GM19467 (cell line): ENCODE results near the gene CDK5RAP1.
A peak's percentile ranks its signal among the peaks of the same experiment; 100 is the strongest.
"Not testable (repeated sequence)": the region's sequence is repeated elsewhere in the genome, so short reads cannot be mapped to it uniquely, and the experiment has no call there.

Experiments used
- ATAC-seq: cut with Tn5 transposase; IDR thresholded peaks from one replicate; pipeline ENCODE4 v1.9.1; 2021; ENCODE audit warnings: mild to moderate bottlenecking, moderate library complexity; ENCODE audit not compliant: unreplicated experiment

The CDK5RAP1 gene

DNA sequence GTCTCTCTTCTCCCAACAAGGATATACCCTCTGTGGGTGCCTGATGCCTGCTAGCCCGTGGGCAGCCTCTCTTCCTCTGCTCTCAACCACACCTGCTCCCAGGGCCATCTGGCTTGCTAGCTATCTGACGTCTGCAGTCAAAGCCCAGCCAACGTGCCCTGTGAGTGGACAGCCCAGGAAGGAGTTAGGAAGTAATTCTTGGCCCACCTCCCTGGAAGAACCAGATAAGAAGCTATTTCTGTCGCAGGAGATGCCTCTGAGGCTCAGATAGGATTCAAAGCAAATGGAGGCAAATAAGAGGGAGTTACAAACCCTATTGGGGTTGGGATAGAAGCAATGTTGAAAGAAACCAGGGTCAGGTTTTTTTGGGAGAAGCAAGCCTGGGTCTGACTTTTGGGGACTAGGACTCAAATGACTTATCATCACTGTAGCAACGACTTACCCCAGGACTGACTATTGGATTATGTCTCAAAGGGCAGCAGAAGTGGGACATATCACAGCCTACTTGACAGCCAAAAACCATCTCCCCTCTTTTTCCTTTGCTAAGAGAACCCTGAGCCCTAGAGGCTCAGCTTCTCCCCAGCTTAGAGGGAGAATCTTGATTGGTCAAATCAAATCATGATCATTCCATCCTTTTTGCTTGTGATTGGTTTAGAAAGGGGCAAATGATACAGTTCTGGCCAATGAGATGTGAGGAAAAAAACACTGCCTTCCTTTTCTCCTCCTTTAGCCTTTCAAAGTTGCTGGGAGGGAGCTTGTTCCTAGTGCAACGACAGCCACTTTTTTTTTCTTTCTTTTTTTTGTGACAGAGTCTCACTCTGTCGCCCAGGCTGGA is 18.0 kb upstream of the CDK5RAP1 start:
- ATAC-seq: no peak

DNA sequence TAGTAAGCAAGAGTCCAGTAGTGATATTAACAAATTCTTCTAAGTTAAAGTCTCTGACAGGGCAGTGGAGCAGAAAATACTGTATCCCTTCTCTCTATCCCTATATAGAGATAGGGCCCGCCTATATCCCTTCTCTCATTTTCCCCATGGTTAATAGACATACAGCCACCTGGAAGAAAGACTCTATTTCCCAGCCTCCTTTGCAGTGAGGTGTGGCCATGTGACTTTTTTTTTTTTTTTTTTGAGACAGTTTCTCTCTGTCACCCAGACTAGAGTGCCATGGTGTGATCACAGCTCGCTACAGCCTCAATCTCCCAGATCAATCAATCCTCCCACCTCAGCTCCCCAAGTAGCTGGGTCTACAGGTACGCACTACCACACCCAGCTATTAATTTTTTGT is 16.7 kb upstream of the CDK5RAP1 start:
- no peak for ATAC-seq

DNA sequence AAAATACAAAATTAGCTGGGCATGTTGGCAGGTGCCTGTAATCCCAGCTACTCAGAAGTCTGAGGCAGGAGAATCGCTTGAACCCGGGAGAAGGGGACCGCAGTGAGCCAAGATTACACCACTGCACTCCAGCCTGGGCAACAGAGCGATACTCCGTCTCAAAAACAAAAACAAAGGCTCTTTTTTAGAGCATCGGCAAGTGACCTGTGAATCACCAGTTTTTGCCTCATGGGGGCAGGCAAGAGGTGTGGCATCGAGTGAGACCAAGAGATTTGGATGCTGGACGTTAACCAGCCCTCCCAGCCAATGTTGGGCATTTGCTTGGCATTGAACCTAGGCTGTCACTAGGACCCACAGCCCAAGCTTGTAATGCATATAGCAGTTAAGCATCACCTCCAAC is 14.6 kb upstream of the CDK5RAP1 start:
- ATAC-seq: no peak

DNA sequence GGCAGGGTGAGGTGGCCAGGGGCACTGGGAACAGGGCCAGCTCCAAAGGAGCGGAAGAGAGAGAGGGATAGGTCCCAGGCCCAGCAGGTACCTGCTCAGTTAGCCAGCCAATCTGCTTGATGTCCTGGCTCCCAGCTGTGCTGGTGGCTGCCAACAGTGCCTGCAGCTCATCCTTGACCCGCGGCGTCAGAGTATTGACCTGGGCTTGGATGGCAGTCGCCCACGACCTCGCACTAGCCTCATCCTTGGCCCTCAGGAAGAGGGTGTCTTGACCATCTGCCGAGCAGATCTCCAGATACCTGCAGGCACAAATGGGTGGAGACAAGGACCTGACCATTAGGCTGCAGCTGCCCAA is 11.1 kb upstream of the CDK5RAP1 start:
- no peak for ATAC-seq

DNA sequence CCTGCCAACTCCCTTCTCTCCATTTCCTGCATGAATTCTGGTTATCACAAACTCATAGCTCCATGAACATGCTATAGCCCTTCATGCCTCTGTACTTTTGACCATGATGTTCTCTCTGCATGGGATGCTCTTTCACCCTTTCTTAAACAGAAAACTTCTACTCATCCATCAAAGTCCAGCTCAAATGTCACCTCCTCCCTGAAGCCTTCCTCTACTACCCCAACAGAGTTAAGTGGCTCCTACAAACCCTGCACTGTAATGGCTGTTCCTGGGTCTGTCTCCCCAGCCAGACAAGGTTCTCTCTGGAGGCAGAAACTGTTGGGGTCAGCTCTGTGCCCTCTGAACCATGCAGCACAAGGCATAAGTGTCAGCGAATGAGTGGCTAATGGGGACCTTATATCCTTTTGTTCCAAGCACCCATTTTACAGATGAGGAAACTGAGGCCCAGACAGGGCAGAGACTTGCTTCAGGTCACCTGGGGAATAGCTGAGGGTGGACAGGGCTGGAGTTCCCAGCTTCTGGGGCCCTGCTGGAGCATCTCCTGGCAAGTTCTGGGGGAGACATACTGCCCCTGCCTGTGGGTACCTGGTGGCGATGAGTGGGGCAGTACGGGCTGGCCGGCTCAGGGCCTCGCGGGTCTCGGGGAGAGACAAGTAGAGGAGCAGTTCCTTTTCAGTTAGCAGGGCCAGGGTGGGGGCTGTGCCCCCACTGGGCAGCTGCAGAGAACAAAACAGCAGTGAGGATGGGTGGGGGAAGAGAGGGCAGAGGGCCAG is 10.6 kb upstream of the CDK5RAP1 start:
- ATAC-seq: no peak

DNA sequence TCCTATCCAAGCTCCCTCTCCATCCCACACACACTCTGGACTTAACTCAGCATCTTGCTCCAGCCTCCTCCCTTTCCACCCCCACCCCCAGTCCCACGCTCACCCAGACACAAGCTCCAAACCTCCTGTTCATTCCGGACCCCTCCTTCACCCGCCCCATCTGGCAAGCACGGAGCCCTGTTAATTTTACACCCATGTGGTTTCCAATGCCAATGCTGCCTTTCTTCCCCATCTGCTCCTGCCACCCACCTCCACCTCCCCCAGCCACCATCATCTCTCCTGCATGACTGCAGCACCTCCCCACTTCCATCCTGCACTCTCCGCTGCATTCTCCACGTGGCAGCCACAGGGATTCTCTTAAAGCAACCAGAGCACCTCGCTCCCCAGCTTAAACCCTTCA is 9.9 kb upstream of the CDK5RAP1 start:
- no peak for ATAC-seq

DNA sequence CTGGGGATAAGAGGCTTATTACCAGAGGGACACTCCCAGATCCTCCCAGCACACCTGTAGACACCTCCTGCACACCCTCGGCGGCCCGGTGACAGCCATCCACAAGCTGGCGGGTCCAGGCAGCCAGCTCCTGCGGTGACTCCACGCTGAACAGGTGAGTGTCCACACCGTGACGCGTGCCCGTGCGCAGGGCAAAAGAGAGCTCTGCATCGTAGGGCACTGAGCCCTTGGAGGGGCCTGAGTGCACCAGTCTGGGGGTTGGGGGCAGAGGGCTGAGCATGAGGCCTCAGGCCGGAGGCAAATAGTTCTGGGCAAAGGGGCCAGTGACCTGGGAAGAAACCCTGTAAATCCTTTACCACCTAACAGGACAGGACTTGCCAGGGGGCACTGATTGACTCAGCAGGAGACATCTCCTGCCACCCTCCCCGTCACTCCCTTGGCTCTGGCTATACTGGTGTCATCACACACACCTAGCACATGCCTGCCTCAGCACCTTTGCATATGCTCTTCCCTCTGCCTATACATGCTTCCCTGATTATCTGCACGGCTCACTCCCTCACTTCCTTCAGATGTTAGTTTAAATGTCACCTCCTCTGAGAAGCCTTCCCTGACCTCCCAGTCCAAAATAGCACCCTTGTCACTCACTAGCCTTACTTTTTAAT is 8.9 kb upstream of the CDK5RAP1 start:
- no peak for ATAC-seq

DNA sequence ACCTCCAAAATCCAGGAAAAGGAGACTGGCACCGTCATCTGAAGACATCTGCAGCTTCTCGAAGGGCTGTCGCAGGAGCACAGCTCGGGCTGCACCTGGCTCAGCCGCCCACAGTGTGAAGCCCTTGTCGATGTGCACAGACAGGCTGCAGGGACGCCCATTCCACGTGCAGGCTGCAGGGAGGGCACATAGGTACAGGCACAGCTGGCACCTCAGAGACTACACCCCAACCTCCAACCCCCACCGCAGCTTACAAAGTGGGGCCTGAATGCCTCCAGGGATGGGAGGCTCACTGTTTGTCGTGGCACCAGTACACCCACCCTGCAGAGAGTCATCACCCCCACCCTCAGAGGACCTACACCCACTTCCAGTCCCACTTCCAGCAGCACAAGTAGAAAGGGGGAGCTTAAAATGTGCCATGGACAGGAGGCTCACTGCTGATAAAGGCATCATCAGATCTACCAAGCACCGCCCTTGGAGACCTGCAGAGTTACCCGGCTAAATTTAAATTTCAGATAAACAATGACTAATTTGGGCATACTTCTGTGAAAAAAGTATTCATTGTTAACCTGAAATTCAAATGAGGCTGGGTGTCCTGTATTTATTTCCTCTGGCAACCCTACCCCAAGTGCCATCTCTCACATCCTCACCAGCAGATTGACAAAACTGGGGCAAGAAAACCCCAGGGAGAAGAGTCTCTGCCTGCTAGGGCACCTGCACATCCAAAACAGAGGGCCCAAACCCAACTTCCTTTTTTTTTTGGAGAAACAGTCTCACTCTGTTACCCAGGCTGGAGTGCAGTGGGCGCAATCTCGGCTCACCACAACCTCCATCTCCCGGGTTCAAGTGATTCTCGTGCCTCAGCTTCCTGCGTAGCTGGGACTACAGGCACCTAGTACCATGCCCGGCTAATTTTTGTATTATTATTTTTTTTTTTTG is 7.7 kb upstream of the CDK5RAP1 start:
- ATAC-seq: no peak

DNA sequence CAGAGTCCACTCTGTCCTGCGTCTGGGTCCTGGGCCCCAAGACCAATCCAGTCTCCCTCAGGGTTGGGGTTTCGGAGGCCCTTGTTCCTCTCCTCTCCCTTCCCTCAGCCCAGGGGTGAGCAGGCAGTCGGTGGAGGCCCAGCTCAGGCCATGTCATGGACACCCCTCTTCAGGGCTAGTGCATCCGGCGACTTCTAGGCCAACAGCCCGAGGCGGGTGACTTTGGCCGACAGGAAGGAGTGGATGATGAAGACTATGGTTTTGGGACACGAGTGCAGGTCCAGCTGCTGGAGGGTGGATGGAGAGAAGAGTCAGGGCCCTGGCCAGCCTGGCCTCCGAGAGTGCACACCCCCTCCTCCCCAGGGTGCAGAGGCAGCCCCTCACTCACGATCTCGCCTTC is 7.0 kb upstream of the CDK5RAP1 start:
- ATAC-seq: no peak

DNA sequence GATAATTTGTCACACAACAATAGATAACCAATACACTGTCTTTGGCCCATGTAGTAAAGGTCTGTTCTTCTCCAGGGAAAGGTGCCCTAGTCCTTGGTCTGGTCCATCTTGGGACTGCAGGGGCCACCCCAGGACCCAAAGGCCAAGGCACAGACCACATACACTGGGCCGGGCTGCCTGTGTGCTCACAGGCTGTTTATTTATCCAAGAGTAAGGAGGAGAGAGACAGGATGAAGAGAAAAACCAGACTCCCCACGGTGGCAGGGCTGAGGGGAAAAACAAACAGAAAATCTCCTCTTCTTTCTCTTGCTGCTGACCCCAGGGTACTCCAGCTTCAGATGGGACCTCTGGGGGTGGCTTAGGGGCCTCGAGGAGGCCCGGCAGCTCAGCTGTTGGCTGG is 6.5 kb upstream of the CDK5RAP1 start:
- ATAC-seq: no peak

DNA sequence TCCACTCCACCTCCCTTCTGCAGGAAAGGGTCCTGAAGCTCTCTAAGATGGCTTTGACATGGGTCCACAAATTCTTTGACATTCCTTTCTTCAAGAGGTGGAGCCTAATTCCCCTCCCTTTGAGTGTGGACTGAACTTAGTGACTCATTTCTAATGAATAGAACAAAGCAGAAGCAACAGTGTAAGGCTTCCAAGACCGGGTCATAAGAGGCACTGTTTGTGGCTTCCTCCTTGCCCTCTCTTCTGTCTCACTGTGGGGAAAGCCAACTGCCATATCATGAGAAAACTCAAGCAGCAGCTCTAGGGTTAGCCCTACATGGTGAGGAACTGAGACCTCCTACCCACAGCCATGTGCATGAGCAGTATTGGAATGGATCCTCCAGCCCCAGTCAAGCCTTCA is 5.9 kb upstream of the CDK5RAP1 start:
- no peak for ATAC-seq

DNA sequence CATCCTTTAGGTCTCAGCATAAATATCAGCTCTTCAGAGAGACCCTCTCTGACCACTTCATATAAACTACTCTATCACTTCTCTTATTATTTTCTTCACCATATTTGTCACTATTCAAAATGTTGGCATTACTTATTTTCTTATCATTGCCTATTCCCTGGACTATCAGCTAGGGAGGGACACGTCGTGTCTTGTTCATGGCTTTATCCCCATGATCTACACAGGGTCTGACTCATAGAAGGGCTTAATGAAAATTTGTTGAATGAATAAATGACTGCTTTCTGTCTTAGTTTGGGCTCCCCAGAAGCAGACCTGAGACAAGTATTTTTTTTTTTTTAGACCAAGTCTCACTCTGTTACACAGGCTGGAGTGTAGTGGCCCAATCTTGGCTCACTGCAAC is 3.0 kb upstream of the CDK5RAP1 start:
- ATAC-seq: no peak

DNA sequence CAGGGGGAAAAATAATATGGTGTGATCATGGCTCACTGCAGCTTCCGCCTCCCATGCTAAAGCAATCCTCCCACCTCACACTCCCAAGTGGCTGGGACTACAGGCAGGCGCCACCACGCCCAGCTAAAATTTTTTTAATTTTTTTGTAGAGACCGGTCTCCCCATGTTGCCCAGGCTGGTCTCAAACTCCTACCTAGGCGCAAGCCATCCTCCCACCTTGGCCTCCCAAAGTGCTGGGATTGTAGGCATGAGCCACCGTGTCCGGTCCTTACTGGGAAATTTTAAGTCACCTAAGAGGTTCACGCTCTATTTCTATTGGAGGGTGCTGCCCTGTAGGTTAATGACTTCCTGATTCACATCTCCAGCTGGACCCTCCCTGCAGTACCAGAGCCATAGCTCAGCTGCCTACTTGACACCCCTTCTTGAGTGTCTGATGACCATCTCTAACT is 626 bp upstream of the CDK5RAP1 start:
- ATAC-seq: no peak

DNA sequence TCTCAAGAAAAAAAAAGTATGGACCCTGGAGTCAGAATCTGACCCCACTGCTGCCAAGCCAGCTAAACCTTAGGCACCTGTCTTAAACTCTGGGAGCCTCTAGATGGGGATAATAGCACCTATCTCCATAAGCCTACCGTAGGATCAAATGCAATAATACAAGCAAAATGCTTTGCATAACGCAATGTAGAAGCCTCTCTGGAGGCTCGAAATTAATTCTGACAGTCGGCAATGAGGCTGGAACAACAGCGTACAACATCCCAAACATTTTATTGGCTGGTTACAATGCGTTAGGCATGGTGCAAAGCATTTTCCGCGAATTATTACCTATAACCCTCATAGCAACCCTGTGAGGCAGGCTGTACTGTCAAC is 521 bp downstream of the CDK5RAP1 start:
- ATAC-seq: peak; percentile 11

DNA sequence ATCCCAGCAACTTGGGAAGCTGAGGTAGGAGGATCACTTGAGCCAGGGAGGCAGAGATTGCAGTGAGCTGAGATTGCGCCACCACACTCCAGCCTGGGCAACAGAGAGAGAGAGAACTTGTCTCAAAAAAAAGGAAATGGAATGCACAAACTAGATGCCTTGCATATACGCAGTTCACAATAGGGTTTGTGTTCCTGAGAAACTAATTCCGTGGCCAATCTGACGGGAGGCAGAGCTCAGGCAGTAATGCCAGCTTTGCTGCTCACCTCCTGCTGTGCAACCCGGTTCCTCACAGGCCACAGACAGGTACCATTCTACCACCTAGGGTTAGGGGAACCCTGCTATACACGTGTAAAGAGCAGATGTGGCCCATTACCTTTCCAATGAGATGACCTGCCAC is 1.4 kb downstream of the CDK5RAP1 start:
- no peak for ATAC-seq

DNA sequence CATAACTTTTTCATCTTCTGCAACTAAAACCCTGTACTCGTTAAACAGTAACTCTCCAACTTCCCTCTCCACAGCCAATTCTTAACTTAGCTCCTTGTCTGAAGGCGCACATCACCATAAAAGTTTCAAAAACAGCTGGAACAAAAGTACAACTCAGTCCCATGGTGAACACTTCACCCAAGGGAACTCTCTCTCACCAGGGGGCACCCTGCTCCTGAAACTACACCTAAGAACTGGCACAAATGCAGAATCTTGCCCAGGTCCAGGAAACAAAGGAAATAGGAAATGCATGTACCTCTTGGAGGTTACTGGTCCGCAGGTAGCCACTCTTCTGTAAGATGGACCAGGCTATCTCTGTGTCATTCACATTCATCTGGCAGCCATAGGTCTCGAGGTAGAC is 6.6 kb downstream of the CDK5RAP1 start:
- no peak for ATAC-seq

DNA sequence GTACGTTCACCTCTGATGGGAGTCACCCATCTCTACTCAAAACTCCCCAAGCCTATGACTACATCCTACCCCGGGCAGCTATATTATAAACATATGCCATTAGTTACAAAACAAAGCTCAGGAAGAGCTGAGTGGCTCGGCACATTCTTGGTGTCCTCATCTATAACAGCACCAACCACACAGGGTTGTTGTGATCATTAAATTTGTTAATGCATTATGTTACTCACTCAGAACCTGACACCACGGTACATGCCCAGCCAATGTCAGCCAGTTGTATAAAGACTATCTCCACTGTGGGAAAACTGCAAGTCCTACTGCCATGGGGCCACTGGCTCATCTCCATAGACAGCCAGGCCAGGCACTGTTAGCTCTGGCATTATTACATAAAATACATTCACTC is 7.7 kb downstream of the CDK5RAP1 start:
- ATAC-seq: no peak

DNA sequence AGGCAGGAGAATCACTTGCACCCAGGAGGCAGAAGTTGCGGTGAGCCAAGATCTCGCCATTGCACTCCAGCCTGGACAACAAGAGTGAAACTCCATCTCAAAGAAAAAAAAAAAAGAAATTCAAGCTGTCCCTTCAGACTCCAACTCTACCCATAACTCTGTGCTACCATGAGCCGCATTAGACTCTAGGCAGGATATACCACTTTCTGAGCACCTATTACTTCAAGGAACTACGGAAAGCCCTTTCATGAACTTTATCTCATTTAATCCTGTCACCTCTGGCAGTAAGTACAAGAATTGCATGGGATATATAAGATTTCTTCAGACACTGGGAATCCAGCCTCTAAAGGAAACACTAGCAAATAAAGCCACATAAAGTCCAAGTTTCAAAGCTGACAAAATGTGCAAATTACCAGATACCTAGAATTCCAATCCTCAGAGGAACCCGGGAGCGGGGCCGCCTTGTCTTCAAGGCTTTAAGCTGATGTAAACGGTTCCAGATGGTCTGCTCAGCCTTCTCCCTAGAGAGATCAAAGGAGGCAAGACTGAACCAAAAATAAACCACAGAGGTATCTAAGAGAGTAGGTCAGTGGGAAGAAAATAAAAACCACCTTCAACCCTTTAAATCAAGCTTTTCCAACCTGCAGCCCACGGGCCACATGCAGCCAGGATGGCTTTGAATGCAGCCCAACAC is 9.4 kb downstream of the CDK5RAP1 start:
- no peak for ATAC-seq

DNA sequence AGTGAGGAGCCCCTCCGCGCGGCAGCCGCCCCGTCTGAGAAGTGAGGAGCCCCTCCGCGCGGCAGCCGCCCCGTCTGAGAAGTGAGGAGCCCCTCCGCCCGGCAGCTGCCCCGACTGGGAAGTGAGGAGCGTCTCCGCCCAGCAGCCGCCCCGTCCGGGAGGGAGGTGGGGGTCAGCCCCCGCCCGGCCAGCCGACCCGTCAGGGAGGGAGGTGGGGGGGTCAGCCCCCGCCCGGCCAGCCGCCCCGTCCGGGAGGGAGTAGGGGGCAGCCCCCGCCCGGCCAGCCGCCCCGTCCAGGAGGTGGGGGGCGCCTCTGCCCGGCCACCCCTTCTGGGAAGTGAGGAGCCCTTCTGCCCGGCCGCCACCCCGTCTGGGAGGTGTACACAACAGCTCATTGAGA is 12.0 kb downstream of the CDK5RAP1 start:
- not testable (repeated sequence) for ATAC-seq

DNA sequence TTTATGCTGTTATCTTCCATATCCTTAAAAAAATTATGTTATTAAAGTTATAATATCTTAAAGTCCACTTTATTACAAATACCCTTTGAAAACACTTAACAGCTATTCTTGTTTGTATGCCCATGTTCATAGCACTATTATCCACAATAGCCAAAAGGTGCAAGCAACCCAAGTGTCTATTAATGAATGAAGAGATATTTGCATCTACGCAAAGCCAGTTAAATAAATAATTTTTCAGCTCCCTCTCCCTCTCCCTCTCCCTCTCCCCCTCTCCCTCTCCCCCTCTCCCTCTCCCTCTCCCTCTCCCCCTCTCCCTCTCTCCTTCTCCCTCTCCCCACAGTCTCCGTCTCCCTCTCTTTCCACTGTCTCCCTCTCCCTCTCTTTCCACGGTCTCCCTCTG is 13.1 kb downstream of the CDK5RAP1 start:
- ATAC-seq: no peak
